Measurements from ENCODE around the gene COL16A1.

DNA sequence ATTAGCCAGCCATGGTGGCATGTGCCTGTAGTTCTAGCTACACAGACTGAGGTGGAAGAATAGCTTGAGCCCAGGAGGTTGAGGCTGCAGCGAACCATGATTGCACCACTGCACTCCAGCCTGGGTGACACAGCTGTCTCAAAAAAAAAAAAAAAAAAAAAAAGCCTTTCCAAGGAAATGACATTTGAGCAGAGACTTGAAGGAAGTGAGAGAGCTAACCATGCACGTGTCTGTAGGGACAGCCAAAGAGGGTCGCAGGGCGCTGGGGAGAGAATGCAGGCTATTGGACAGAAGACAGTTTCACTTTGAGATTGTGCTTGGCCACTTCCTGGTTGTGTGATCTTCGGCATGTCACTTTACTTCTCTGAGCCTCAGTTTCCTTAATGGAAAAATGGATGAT lies 79.5 kb downstream of the COL16A1 start:
- no peak for TF ChIP-seq RAD21 (IDR thresholded peaks at IDR 0.05; ENCODE audit: low read length)
- TF ChIP-seq, protein P1, sequence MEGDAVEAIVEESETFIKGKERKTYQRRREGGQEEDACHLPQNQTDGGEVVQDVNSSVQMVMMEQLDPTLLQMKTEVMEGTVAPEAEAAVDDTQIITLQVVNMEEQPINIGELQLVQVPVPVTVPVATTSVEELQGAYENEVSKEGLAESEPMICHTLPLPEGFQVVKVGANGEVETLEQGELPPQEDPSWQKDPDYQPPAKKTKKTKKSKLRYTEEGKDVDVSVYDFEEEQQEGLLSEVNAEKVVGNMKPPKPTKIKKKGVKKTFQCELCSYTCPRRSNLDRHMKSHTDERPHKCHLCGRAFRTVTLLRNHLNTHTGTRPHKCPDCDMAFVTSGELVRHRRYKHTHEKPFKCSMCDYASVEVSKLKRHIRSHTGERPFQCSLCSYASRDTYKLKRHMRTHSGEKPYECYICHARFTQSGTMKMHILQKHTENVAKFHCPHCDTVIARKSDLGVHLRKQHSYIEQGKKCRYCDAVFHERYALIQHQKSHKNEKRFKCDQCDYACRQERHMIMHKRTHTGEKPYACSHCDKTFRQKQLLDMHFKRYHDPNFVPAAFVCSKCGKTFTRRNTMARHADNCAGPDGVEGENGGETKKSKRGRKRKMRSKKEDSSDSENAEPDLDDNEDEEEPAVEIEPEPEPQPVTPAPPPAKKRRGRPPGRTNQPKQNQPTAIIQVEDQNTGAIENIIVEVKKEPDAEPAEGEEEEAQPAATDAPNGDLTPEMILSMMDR (conservative IDR thresholded peaks at IDR 0.05; ENCODE audit: low read depth, low read length) = no peak
- TF ChIP-seq POLR2A (IDR thresholded peaks at IDR 0.05; ENCODE audit: low read depth, low read length) = no peak
- TF ChIP-seq FOS (IDR thresholded peaks at IDR 0.05; ENCODE audit: low read depth, low read length) = no peak
- TF ChIP-seq CEBPB (IDR thresholded peaks at IDR 0.05; ENCODE audit: low read depth, low read length) = no peak
- no peak for TF ChIP-seq BHLHE40 (IDR thresholded peaks at IDR 0.05; ENCODE audit: low read depth, low read length)
- no peak for TF ChIP-seq MAFK (IDR thresholded peaks at IDR 0.05; ENCODE audit: low read depth, low read length)
- TF ChIP-seq, protein P2, sequence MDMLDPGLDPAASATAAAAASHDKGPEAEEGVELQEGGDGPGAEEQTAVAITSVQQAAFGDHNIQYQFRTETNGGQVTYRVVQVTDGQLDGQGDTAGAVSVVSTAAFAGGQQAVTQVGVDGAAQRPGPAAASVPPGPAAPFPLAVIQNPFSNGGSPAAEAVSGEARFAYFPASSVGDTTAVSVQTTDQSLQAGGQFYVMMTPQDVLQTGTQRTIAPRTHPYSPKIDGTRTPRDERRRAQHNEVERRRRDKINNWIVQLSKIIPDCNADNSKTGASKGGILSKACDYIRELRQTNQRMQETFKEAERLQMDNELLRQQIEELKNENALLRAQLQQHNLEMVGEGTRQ (IDR thresholded peaks at IDR 0.05; ENCODE audit: low read depth, low read length) = no peak
- TF ChIP-seq, protein P3, sequence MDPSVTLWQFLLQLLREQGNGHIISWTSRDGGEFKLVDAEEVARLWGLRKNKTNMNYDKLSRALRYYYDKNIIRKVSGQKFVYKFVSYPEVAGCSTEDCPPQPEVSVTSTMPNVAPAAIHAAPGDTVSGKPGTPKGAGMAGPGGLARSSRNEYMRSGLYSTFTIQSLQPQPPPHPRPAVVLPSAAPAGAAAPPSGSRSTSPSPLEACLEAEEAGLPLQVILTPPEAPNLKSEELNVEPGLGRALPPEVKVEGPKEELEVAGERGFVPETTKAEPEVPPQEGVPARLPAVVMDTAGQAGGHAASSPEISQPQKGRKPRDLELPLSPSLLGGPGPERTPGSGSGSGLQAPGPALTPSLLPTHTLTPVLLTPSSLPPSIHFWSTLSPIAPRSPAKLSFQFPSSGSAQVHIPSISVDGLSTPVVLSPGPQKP (IDR thresholded peaks at IDR 0.05; ENCODE audit: borderline replicate concordance, low read depth, low read length) = no peak
- TF ChIP-seq RFX5 (IDR thresholded peaks at IDR 0.05; ENCODE audit: low read depth, low read length) = no peak
- TF ChIP-seq NFE2L2 (IDR thresholded peaks at IDR 0.05; ENCODE audit: low read depth, low read length) = no peak
- no peak for TF ChIP-seq MAZ (IDR thresholded peaks at IDR 0.05; ENCODE audit: borderline replicate concordance, low read depth, low read length)
- no peak for TF ChIP-seq CHD1 (IDR thresholded peaks at IDR 0.05; ENCODE audit: low read depth, low read length)

Data from IMR-90 (cell line).